ENCODE data around the gene RUVBL2. TPM values are rescaled to one million over a fixed set of nuclear protein-coding genes. Genes with fewer than 3 reads are reported as not detected.

RUVBL2 gene
- total RNA-seq, 2 donors from 2014 or later = 110 to 126 TPM

DNA sequence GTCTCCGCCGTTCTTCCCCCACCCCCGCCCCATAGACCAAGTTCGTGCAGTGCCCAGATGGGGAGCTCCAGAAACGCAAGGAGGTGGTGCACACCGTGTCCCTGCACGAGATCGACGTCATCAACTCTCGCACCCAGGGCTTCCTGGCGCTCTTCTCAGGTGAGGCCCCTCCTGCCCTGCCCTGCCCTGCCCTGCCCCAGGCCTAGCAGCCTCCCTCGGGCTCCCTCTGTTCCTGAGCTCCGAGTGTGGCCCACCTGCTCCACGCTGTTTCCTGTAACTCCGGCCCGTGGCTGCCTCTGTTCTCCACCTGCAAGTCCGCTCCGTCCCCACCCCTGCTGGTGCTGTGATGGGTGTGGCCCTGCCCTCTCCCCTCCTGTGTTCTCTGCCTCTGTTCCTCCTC is 16.8 kb downstream of the RUVBL2 start:
- Histone ChIP-seq H3K9me3 (no peaks in the 10 kb centered on the region), H3K4me1 (replicated peaks) (no peaks in the 10 kb centered on the region), H3K36me3 (peaks cover 0 to 4% of the 10 kb centered on the region in 2 donors), H3K27ac (no peak overlapping the region), H3K27me3 (replicated peaks; ENCODE audit: insufficient read depth) (no peaks in the 10 kb centered on the region), H3K4me3 (no peak overlapping the region)
- intact Hi-C loops (cut with DNase I) = no loop called here
- no peak for DNase-seq (ENCODE audit: low spot score)
- WGBS = 89% methylated on average over 17 of the region's 18 CpGs
- TF ChIP-seq, protein P1, sequence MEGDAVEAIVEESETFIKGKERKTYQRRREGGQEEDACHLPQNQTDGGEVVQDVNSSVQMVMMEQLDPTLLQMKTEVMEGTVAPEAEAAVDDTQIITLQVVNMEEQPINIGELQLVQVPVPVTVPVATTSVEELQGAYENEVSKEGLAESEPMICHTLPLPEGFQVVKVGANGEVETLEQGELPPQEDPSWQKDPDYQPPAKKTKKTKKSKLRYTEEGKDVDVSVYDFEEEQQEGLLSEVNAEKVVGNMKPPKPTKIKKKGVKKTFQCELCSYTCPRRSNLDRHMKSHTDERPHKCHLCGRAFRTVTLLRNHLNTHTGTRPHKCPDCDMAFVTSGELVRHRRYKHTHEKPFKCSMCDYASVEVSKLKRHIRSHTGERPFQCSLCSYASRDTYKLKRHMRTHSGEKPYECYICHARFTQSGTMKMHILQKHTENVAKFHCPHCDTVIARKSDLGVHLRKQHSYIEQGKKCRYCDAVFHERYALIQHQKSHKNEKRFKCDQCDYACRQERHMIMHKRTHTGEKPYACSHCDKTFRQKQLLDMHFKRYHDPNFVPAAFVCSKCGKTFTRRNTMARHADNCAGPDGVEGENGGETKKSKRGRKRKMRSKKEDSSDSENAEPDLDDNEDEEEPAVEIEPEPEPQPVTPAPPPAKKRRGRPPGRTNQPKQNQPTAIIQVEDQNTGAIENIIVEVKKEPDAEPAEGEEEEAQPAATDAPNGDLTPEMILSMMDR (IDR thresholded peaks at IDR 0.05) = no peak
- TF ChIP-seq POLR2A (IDR thresholded peaks at IDR 0.05) (no peak), POLR2AphosphoS5 (IDR thresholded peaks at IDR 0.05) (no peak)

- H3K4me3 ChIP-seq = no peak overlapping the region
- no peaks in the 10 kb centered on the region for H3K4me1 ChIP-seq (replicated peaks)
- TF ChIP-seq, protein P1 (IDR thresholded peaks at IDR 0.05) = no peak
- TF ChIP-seq POLR2AphosphoS5 (IDR thresholded peaks at IDR 0.05) (no peak), POLR2A (IDR thresholded peaks at IDR 0.05) (no peak)
- intact Hi-C loops (cut with DNase I) = no loop called here
- DNase-seq (ENCODE audit: low spot score) = no peak
- no peaks in the 10 kb centered on the region for H3K9me3 ChIP-seq
- peaks cover 0 to under 1% of the 10 kb centered on the region in 2 donors for H3K36me3 ChIP-seq
- WGBS = 91% methylated on average over 17 of the region's 17 CpGs
- H3K27ac ChIP-seq = no peak overlapping the region
- H3K27me3 ChIP-seq (replicated peaks; ENCODE audit: insufficient read depth) = no peaks in the 10 kb centered on the region
These were observed 17.5 kb downstream of the RUVBL2 start for GRCh38 chr19:49011194-49011593.

DNA sequence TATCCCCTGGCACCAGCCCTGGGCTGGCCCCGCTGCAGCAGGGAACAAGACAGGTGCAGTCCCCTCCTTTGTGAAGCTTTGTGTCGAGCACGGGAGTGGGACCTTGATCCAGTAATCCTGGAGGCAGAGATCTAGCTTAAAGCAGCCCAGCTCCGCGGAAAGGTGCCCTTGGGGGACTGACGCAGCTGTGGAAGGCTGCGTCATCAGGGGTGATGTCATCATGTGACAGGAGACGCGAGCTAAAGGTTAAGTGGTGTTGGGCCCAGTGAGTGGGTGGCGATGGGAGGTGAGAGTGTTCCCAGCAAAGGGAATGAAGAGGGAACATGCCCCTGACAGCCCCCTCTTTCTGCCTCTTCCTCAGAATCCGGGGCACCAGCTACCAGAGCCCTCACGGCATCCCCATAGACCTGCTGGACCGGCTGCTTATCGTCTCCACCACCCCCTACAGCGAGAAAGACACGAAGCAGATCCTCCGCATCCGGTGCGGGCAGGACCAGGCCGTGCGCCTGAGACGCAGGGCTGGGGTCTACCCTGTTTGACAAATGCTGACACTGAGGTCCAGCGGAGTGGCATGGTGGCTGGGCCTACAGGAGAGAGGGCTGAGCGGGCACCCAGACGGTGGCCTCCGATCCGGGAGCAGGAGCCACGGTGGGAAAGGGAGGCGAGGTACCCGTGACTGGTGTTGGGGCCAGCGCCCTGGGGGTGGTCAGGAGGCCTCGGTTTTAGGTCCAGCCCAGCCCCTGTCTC is 20.6 kb downstream of the RUVBL2 start:
- no peaks in the 10 kb centered on the region for H3K27me3 ChIP-seq (replicated peaks; ENCODE audit: insufficient read depth)
- H3K9me3 ChIP-seq = no peaks in the 10 kb centered on the region
- 93% methylated on average over 32 of the region's 32 CpGs for WGBS
- no peak for DNase-seq (ENCODE audit: low spot score)
- TF ChIP-seq POLR2A (IDR thresholded peaks at IDR 0.05) (no peak), POLR2AphosphoS5 (IDR thresholded peaks at IDR 0.05) (no peak)
- TF ChIP-seq, protein P1 (IDR thresholded peaks at IDR 0.05) = no peak
- H3K4me1 ChIP-seq (replicated peaks) = no peaks in the 10 kb centered on the region
- intact Hi-C loops (cut with DNase I) = no loop called here
- H3K27ac ChIP-seq = no peak overlapping the region
- H3K36me3 ChIP-seq = no peaks in the 10 kb centered on the region
- H3K4me3 ChIP-seq = no peak overlapping the region

GRCh38 chr19:49014870-49015255 is 21.2 kb downstream of the RUVBL2 start:
- no peaks in the 10 kb centered on the region for H3K27me3 ChIP-seq (replicated peaks; ENCODE audit: insufficient read depth)
- WGBS = 93% methylated on average over 18 of the region's 18 CpGs
- no peaks in the 10 kb centered on the region for H3K9me3 ChIP-seq
- no peak for TF ChIP-seq POLR2A (IDR thresholded peaks at IDR 0.05)
- TF ChIP-seq, protein P1 (IDR thresholded peaks at IDR 0.05) = no peak
- no peak for TF ChIP-seq POLR2AphosphoS5 (IDR thresholded peaks at IDR 0.05)
- H3K36me3 ChIP-seq = no peaks in the 10 kb centered on the region
- H3K4me1 ChIP-seq (replicated peaks) = no peaks in the 10 kb centered on the region
- intact Hi-C loops (cut with DNase I) = no loop called here
- no peak for DNase-seq (ENCODE audit: low spot score)
- no peak overlapping the region for H3K27ac ChIP-seq
- H3K4me3 ChIP-seq = no peak overlapping the region

Measured in prostate gland (tissue), 2 donors.